ENCODE results near the gene AOPEP. TPM values are rescaled to one million over a fixed set of nuclear protein-coding genes. Genes with fewer than 3 reads are reported as not detected.
A peak's percentile ranks its signal among the peaks of the same experiment; 100 is the strongest.

The AOPEP gene
- total RNA-seq, 4 donors from 2014 or later, result 80.7 to 428 (median 126) TPM

- Histone ChIP-seq H3K4me1 (peaks cover 6 to 12% of the 10 kb centered on the region in 2 donors), H3K36me3 (no peaks in the 10 kb centered on the region), H3K27me3 (no peaks in the 10 kb centered on the region), H3K27ac (peak overlapping the region; percentile 85 to 96), H3K9me3 (no peaks in the 10 kb centered on the region), H3K4me3 (peak overlapping the region; percentile 7 to 8)
- no peak for TF ChIP-seq POLR2A (IDR thresholded peaks at IDR 0.05)
- TF ChIP-seq, protein P1, sequence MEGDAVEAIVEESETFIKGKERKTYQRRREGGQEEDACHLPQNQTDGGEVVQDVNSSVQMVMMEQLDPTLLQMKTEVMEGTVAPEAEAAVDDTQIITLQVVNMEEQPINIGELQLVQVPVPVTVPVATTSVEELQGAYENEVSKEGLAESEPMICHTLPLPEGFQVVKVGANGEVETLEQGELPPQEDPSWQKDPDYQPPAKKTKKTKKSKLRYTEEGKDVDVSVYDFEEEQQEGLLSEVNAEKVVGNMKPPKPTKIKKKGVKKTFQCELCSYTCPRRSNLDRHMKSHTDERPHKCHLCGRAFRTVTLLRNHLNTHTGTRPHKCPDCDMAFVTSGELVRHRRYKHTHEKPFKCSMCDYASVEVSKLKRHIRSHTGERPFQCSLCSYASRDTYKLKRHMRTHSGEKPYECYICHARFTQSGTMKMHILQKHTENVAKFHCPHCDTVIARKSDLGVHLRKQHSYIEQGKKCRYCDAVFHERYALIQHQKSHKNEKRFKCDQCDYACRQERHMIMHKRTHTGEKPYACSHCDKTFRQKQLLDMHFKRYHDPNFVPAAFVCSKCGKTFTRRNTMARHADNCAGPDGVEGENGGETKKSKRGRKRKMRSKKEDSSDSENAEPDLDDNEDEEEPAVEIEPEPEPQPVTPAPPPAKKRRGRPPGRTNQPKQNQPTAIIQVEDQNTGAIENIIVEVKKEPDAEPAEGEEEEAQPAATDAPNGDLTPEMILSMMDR (IDR thresholded peaks at IDR 0.05), result no peak
- DNase-seq, result no peak
- intact Hi-C loops (cut with DNase I; ENCODE audit: low total_unique reads), result no loop called here
These were observed 323.3 kb downstream of the AOPEP start for GRCh38 chr9:95049761-95050160.

GRCh38 chr9:95053611-95054570 lies 327.4 kb downstream of the AOPEP start:
- H3K27me3 ChIP-seq, result no peaks in the 10 kb centered on the region
- H3K9me3 ChIP-seq, result no peaks in the 10 kb centered on the region
- DNase-seq, result no peak
- no peak overlapping the region for H3K4me3 ChIP-seq
- no peak for TF ChIP-seq POLR2A (IDR thresholded peaks at IDR 0.05)
- TF ChIP-seq, protein P1 (IDR thresholded peaks at IDR 0.05), result no peak
- peak overlapping the region; percentile 23 to 96 for H3K27ac ChIP-seq
- peaks cover 3 to 7% of the 10 kb centered on the region in 2 donors for H3K4me1 ChIP-seq
- no peaks in the 10 kb centered on the region for H3K36me3 ChIP-seq
- intact Hi-C loops (cut with DNase I; ENCODE audit: low total_unique reads), result no loop called here

GRCh38 chr9:95055334-95055850 lies 328.9 kb downstream of the AOPEP start:
- Histone ChIP-seq H3K4me3 (peak overlapping the region; percentile 16 to 21), H3K27me3 (no peaks in the 10 kb centered on the region), H3K36me3 (no peaks in the 10 kb centered on the region), H3K9me3 (no peaks in the 10 kb centered on the region), H3K27ac (peak overlapping the region; percentile 65 to 96), H3K4me1 (peaks cover 8 to 12% of the 10 kb centered on the region in 2 donors)
- TF ChIP-seq, protein P1 (IDR thresholded peaks at IDR 0.05), result no peak
- TF ChIP-seq POLR2A (IDR thresholded peaks at IDR 0.05), result no peak
- DNase-seq, result no peak
- intact Hi-C loops (cut with DNase I; ENCODE audit: low total_unique reads), result no loop called here

GRCh38 chr9:95055851-95056551 lies 329.5 kb downstream of the AOPEP start:
- Histone ChIP-seq H3K4me3 (peak overlapping the region; percentile 16 to 21), H3K27ac (peak overlapping the region; percentile 65 to 96), H3K9me3 (no peaks in the 10 kb centered on the region), H3K4me1 (peaks cover 8 to 12% of the 10 kb centered on the region in 2 donors), H3K36me3 (no peaks in the 10 kb centered on the region), H3K27me3 (no peaks in the 10 kb centered on the region)
- intact Hi-C loops (cut with DNase I; ENCODE audit: low total_unique reads), result no loop called here
- no peak for TF ChIP-seq POLR2A (IDR thresholded peaks at IDR 0.05)
- TF ChIP-seq, protein P1 (IDR thresholded peaks at IDR 0.05), result no peak
- no peak for DNase-seq

Data from uterus (tissue), 4 donors.